SK-N-SH treated with all-trans-retinoic acid at 6 μM for 48 hours (cell line): ENCODE results near the gene SHISA4.

Experiments used
- ARNTL ChIP-seq: fragments of 450-650 bp; formaldehyde crosslinking; IDR thresholded peaks from 2 replicates; pipeline ENCODE4 v1.5.0; 2020; ENCODE audit warnings: low read depth, mild to moderate bottlenecking, moderate library complexity, borderline replicate concordance
- CSDC2 ChIP-seq: fragments of 250-450 bp; sonication (Bioruptor Pico); IDR thresholded peaks from 2 replicates; pipeline ENCODE4 v1.5.0; 2020; ENCODE audit warnings: mild to moderate bottlenecking, moderate library complexity
- CSRNP3 ChIP-seq: fragments of 250-450 bp; sonication (Bioruptor Pico); IDR thresholded peaks from 2 replicates; pipeline ENCODE4 v1.5.1; 2021; ENCODE audit warnings: mild to moderate bottlenecking, moderate library complexity
- ESRRG ChIP-seq: fragments of 250-450 bp; sonication (Bioruptor Pico); IDR thresholded peaks from 2 replicates; pipeline ENCODE4 v1.6.1; 2021; ENCODE audit warnings: mild to moderate bottlenecking
- PPARA ChIP-seq: fragments of 250-450 bp; sonication (Bioruptor Pico); IDR thresholded peaks from 2 replicates; pipeline ENCODE4 v1.5.0; 2020; ENCODE audit warnings: mild to moderate bottlenecking, borderline replicate concordance
- RARB ChIP-seq: fragments of 250-450 bp; sonication (Bioruptor Pico); IDR thresholded peaks from 2 replicates; pipeline ENCODE4 v1.8.0; 2021; ENCODE audit warnings: mild to moderate bottlenecking, moderate library complexity
- SNAI2 ChIP-seq: fragments of 250-450 bp; sonication (Bioruptor Pico); IDR thresholded peaks from 2 replicates; pipeline ENCODE4 v1.5.0; 2020; ENCODE audit warnings: mild to moderate bottlenecking, moderate library complexity
- ZC3H10 ChIP-seq: fragments of 250-450 bp; sonication (Bioruptor Pico); IDR thresholded peaks from 2 replicates; pipeline ENCODE4 v1.5.1; 2021; ENCODE audit warnings: mild to moderate bottlenecking, moderate library complexity
- ZFP30 ChIP-seq: fragments of 450-650 bp; formaldehyde crosslinking; IDR thresholded peaks from 2 replicates; pipeline ENCODE4 v1.5.0; 2022; ENCODE audit warnings: mild to moderate bottlenecking, moderate library complexity
- TF ChIP-seq, protein P1 (sequence below): fragments of 250-450 bp; sonication (Bioruptor Pico); IDR thresholded peaks from 2 replicates; pipeline ENCODE4 v1.5.1; 2020; ENCODE audit warnings: low read depth, mild to moderate bottlenecking, moderate library complexity

DNA sequence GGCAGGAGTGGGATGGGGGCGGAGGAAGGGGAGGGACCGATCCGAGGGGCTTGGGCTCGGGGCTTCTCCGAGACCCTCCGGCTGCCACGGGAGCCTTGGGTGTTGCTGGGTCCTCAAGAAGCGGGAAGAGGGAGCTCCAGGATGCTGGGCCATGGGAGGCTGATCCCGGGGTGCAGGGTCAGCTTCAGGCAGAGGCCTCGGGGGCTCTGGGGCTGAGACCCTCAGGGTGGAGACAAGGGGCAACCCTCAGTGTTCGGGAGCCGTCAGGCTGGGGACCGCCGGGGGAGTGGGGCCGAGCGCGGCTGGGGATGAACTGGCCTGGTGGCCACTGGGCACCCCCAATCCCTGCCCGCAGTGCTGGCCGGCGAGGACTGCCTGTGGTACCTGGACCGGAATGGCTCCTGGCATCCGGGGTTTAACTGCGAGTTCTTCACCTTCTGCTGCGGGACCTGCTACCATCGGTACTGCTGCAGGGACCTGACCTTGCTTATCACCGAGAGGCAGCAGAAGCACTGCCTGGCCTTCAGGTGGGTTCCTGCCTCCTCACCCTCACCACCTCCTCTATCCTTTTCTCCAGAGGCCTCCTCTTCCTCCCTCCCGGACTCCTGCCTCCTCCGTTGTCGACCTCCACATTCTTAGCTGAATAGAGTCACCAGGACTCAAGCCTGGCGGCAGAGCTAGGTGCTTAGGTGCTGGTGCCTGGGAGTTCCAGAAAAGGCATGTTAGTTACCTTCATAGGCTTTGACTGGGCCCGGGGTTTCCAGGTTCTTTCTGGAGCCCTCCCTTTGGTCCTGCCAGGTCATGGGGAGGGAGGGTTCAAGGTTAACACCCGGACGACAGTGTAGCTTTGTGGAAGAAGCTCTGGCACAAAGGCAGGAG, 631 bp downstream of the SHISA4 start:
- TF ChIP-seq ARNTL (no peak), PPARA (CRISPR knock-in tag) (no peak), ZC3H10 (CRISPR knock-in tag) (no peak), CSRNP3 (CRISPR knock-in tag) (no peak), SNAI2 (CRISPR knock-in tag) (no peak), ZFP30 (CRISPR knock-in tag) (no peak), RARB (CRISPR knock-in tag) (no peak), ESRRG (no peak), CSDC2 (CRISPR knock-in tag) (no peak)
- TF ChIP-seq, protein P1, sequence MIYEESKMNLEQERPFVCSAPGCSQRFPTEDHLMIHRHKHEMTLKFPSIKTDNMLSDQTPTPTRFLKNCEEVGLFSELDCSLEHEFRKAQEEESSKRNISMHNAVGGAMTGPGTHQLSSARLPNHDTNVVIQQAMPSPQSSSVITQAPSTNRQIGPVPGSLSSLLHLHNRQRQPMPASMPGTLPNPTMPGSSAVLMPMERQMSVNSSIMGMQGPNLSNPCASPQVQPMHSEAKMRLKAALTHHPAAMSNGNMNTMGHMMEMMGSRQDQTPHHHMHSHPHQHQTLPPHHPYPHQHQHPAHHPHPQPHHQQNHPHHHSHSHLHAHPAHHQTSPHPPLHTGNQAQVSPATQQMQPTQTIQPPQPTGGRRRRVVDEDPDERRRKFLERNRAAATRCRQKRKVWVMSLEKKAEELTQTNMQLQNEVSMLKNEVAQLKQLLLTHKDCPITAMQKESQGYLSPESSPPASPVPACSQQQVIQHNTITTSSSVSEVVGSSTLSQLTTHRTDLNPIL (CRISPR knock-in tag) = no peak
